Peyer's patch (tissue), 4 donors: ENCODE measurements around the gene GMCL2.

Experiments used
- CTCF ChIP-seq, 6 experiments: fragments of 450-650 bp in 4 of 6; fragments of 200-600 bp in 2 of 6; sonication (generic) in 1 of 6; IDR thresholded peaks; one replicate each; pipeline ENCODE4 v1.5.1; 2017 to 2019; ENCODE audit warnings: antibody characterized with exemption in 6 of 6, mild to moderate bottlenecking in 3 of 6, moderate library complexity in 1 of 6
- POLR2A ChIP-seq, 2 donors: fragments of 450-650 bp; IDR thresholded peaks; one replicate each; pipeline ENCODE4 v1.5.1; 2017; ENCODE audit warnings: antibody characterized with exemption in 2 of 2, mild to moderate bottlenecking in 2 of 2, moderate library complexity in 2 of 2

GRCh38 chr5:178150977-178151734 lies 36.0 kb downstream of the GMCL2 start:
- no peak for TF ChIP-seq CTCF (IDR thresholded peaks at IDR 0.05)
- no peak for TF ChIP-seq POLR2A (IDR thresholded peaks at IDR 0.05)
